HepG2 (cell line): ENCODE measurements around the gene PEX14. TPM values are rescaled to one million over a fixed set of nuclear protein-coding genes. Genes with fewer than 3 reads are reported as not detected.

Experiments used
- ATAC-seq: fragments of 200-7000 bp; cut with Tn5 transposase; 3 replicates; pipeline ENCODE4 v1.9.1; 2020; ENCODE audit warnings: mild to moderate bottlenecking, moderate library complexity
- BruUV-seq: library from RNA; stranded (reverse); fragments of 400-500 nt; replicated peaks from 2 replicates; lab custom pipeline; 2021; lab: Mats Ljungman, UMichigan
- CTCF ChIA-PET: fragments of 300-600 bp; formaldehyde crosslinking; extraction: SDS; loops from one replicate; lab custom pipeline; 2021; ENCODE audit warnings: low total read pairs, inconsistent platforms, low intra/inter-chr PET ratio; lab: Yijun Ruan, JAX
- POLR2A ChIA-PET: fragments of 350-600 bp; sonication (Branson Sonifier 250); formaldehyde crosslinking; loops from one replicate; lab custom pipeline; 2020; ENCODE audit warnings: antibody characterized with exemption, inconsistent platforms; lab: Yijun Ruan, JAX
- DNase-seq: peaks from one replicate; pipeline ENCODE4 v3.0.0-alpha.2; 2015; ENCODE audit warnings: low spot score
- FAIRE-seq: peaks from 3 replicates; lab custom pipeline; 2011; peaks lifted over from hg19 to GRCh38; lab: Jason Lieb, UNC
- H2AFZ ChIP-seq: one replicate; pipeline ENCODE4 v1.6.1; 2011; ENCODE audit warnings: low read length, inconsistent platforms
- H3K27ac ChIP-seq: fragments of 300-600 bp; 3 replicates; pipeline ENCODE4 v1.8.0; 2011; ENCODE audit warnings: mixed run types, mild to moderate bottlenecking, mixed read lengths, low read length, inconsistent platforms; ENCODE audit not compliant: insufficient read depth; ENCODE audit errors: extremely low read length
- H3K27me3 ChIP-seq, 2 experiments: fragments of 200-600 bp in 1 of 2; 2 replicates in 1 of 2; 3 replicates in 1 of 2; pipeline versions ENCODE4 v1.6.0 to v1.8.0; 2011; ENCODE audit warnings: low read length in 2 of 2, mild to moderate bottlenecking in 2 of 2, moderate library complexity in 2 of 2, inconsistent platforms in 1 of 2; ENCODE audit not compliant: insufficient read depth in 2 of 2, control insufficient read depth in 1 of 2
- H3K36me3 ChIP-seq, 2 experiments: fragments of 200-600 bp in 1 of 2; replicated peaks in 1 of 2; 2 replicates in 1 of 2; 3 replicates in 1 of 2; pipeline versions ENCODE4 v1.5.1 to v1.8.0; 2011; ENCODE audit warnings: low read length in 2 of 2, inconsistent platforms in 1 of 2; ENCODE audit not compliant: insufficient read depth in 2 of 2, control insufficient read depth in 1 of 2
- H3K4me1 ChIP-seq: 2 replicates; pipeline ENCODE4 v1.5.1; 2012; ENCODE audit warnings: low read length, inconsistent platforms; ENCODE audit not compliant: insufficient read depth
- H3K4me2 ChIP-seq: 2 replicates; pipeline ENCODE4 v1.6.0; 2011; ENCODE audit warnings: low read depth, low read length, inconsistent platforms
- H3K4me3 ChIP-seq, 3 experiments: fragments of 200-600 bp in 1 of 3; sonication (generic), shearing (Covaris generic) in 1 of 3; replicated peaks in 1 of 3; 2 replicates each; pipeline ENCODE4 v1.5.1; 2011 to 2016; ENCODE audit warnings: low read length in 3 of 3, inconsistent platforms in 2 of 3, low read depth in 2 of 3, mild to moderate bottlenecking in 2 of 3, control low read depth in 1 of 3, mixed read lengths in 1 of 3; ENCODE audit not compliant: insufficient read depth in 1 of 3
- H3K79me2 ChIP-seq: one replicate; pipeline ENCODE4 v1.6.1; 2011; ENCODE audit warnings: low read length, inconsistent platforms; ENCODE audit not compliant: insufficient read depth
- H3K9ac ChIP-seq: 2 replicates; pipeline ENCODE4 v1.6.0; 2011; ENCODE audit warnings: mild to moderate bottlenecking, low read depth, low read length, inconsistent platforms; ENCODE audit not compliant: insufficient read depth
- H3K9me3 ChIP-seq: 2 replicates; pipeline ENCODE4 v1.5.1; 2012; ENCODE audit warnings: mild to moderate bottlenecking, low read length
- H4K20me1 ChIP-seq: 2 replicates; pipeline ENCODE4 v1.6.0; 2011; ENCODE audit warnings: inconsistent platforms, mild to moderate bottlenecking, low read length, moderate library complexity; ENCODE audit not compliant: insufficient read depth
- MLX ChIP-seq: IDR thresholded peaks from 2 replicates; pipeline ENCODE4 v1.6.1; 2016
- PHB2 ChIP-seq: fragments of 450-650 bp; IDR thresholded peaks from 2 replicates; pipeline ENCODE4 v1.6.1; 2018; ENCODE audit not compliant: partially characterized antibody
- PPARG ChIP-seq: conservative IDR thresholded peaks from 2 replicates; pipeline ENCODE4 v1.6.1; 2016; ENCODE audit warnings: missing biosample characterization, missing genetic modification reagents
- SRSF4 ChIP-seq: fragments of 200-400 bp; formaldehyde crosslinking; IDR thresholded peaks from one replicate; pipeline ENCODE4 v1.6.1; 2018; ENCODE audit warnings: mild to moderate bottlenecking, low read depth, low read length, moderate library complexity; ENCODE audit not compliant: poor library complexity, severe bottlenecking
- U2AF2 ChIP-seq: fragments of 200-400 bp; formaldehyde crosslinking; IDR thresholded peaks from 2 replicates; pipeline ENCODE4 v1.6.1; 2017; ENCODE audit warnings: low read depth, mild to moderate bottlenecking, low read length
- ZUFSP ChIP-seq: sonication (generic); formaldehyde crosslinking; IDR thresholded peaks from 2 replicates; pipeline ENCODE4 v1.9.0; 2021; ENCODE audit warnings: missing genetic modification reagents, mild to moderate bottlenecking, borderline replicate concordance
- WGBS: methylation state at CpG from one replicate; pipeline ENCODE4 v1.1.6; 2017; ENCODE audit warnings: low lambda C conversion rate; 5-methylcytosine and 5-hydroxymethylcytosine counted together
- in situ Hi-C: cut with HindIII; loops from 2 replicates; pipeline ENCODE4 v1.10.0; 2017; ENCODE audit warnings: low pct_unique_long_range_greater_than_20kb; ENCODE audit not compliant: extremely low pct_ligation_motif_present
- intact Hi-C: fragments of 100-400 bp; cut with micrococcal nuclease; formaldehyde crosslinking; loops from one replicate; pipeline ENCODE4 v1.10.0; 2022; ENCODE audit not compliant: unreplicated experiment
- polyA plus RNA-seq, 8 experiments: library from polyadenylated mRNA; depleted of rRNA in 3 of 8; stranded (reverse) in 7 of 8; unstranded in 1 of 8; fragments of >200 nt; fragmentation: Illumina TruSeq in 4 of 8; extraction: Trizol in 4 of 8; gene quantifications; 2 replicates each; pipeline versions ENCODE4 v1.2.1 to v1.2.3, GENCODE V29; 2011 to 2016; ENCODE audit warnings: low read depth in 4 of 8, missing spikeins in 1 of 8, mixed read lengths in 1 of 8; ENCODE audit not compliant: insufficient read depth in 1 of 8
- total RNA-seq, 5 experiments: library from RNA; depleted of rRNA; stranded (reverse); fragments of >200 nt; fragmentation: Illumina TruSeq; extraction: Trizol; gene quantifications; 2 replicates each; pipeline ENCODE4 v1.2.3, GENCODE V29; 2016; ENCODE audit warnings: low read depth in 1 of 5
- TF ChIP-seq, protein P1 (sequence below): sonication (generic); formaldehyde crosslinking; IDR thresholded peaks from 2 replicates; pipeline ENCODE4 v1.4.0; 2020; ENCODE audit warnings: missing genetic modification reagents, borderline replicate concordance
- TF ChIP-seq, protein P2 (sequence below): IDR thresholded peaks from 2 replicates; pipeline ENCODE4 v1.6.1; 2016; ENCODE audit warnings: mild to moderate bottlenecking, missing biosample characterization, missing genetic modification reagents

The PEX14 gene
- total and polyA plus RNA-seq, 2 of the 13 experiments (the other 11 are each of a cell fraction or from before 2014, with no cell fraction given): 6.5 to 9.9 TPM

DNA sequence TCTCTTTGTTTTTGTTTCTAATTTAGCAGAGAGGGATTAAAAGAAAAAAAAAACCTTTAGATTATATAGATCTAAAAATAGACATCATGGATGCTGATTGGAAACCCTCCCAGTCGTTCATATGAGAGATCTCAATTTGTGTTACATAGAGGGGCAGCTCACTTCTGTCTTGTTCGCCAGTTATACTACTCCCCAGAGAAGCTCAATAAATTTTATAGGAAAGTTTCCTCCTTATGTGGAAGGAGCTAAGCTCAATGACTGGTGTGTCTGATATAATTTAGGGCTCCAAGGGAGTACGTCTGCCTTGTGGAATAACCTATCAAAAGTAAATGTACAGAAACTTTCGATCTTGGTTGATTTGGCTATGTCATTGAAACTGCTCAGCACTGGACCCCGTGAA, 117.6 kb downstream of the PEX14 start (continued):
- TF ChIP-seq, protein P1, sequence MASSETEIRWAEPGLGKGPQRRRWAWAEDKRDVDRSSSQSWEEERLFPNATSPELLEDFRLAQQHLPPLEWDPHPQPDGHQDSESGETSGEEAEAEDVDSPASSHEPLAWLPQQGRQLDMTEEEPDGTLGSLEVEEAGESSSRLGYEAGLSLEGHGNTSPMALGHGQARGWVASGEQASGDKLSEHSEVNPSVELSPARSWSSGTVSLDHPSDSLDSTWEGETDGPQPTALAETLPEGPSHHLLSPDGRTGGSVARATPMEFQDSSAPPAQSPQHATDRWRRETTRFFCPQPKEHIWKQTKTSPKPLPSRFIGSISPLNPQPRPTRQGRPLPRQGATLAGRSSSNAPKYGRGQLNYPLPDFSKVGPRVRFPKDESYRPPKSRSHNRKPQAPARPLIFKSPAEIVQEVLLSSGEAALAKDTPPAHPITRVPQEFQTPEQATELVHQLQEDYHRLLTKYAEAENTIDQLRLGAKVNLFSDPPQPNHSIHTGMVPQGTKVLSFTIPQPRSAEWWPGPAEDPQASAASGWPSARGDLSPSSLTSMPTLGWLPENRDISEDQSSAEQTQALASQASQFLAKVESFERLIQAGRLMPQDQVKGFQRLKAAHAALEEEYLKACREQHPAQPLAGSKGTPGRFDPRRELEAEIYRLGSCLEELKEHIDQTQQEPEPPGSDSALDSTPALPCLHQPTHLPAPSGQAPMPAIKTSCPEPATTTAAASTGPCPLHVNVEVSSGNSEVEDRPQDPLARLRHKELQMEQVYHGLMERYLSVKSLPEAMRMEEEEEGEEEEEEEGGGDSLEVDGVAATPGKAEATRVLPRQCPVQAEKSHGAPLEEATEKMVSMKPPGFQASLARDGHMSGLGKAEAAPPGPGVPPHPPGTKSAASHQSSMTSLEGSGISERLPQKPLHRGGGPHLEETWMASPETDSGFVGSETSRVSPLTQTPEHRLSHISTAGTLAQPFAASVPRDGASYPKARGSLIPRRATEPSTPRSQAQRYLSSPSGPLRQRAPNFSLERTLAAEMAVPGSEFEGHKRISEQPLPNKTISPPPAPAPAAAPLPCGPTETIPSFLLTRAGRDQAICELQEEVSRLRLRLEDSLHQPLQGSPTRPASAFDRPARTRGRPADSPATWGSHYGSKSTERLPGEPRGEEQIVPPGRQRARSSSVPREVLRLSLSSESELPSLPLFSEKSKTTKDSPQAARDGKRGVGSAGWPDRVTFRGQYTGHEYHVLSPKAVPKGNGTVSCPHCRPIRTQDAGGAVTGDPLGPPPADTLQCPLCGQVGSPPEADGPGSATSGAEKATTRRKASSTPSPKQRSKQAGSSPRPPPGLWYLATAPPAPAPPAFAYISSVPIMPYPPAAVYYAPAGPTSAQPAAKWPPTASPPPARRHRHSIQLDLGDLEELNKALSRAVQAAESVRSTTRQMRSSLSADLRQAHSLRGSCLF: no peak
- TF ChIP-seq MLX (CRISPR knock-in tag) (no peak), U2AF2 (no peak), ZUFSP (no peak)

GRCh38 chr1:10593750-10594149, 119.0 kb downstream of the PEX14 start:
- no peak overlapping the region for H3K4me2 ChIP-seq
- TF ChIP-seq, protein P2, sequence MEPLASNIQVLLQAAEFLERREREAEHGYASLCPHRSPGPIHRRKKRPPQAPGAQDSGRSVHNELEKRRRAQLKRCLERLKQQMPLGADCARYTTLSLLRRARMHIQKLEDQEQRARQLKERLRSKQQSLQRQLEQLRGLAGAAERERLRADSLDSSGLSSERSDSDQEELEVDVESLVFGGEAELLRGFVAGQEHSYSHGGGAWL: no peak
- TF ChIP-seq SRSF4 (no peak), PHB2 (no peak), PPARG (CRISPR knock-in tag) (no peak)
- TF ChIP-seq, all 625 proteins: peak for 0
- no peak overlapping the region for H2AFZ ChIP-seq
- H3K4me1 ChIP-seq: peaks cover 43% of the 10 kb centered on the region
- ATAC-seq (no peak), FAIRE-seq (no peak), DNase-seq (no peak)
- no peak overlapping the region for H3K27ac ChIP-seq
- POLR2A ChIA-PET: no interaction called here
- no peaks in the 10 kb centered on the region; a peak in 1 of 5 replicates for H3K36me3 ChIP-seq
- CTCF ChIA-PET: no interaction called here
- in situ Hi-C loops (no loop called here), intact Hi-C loops (loop anchor here (10.0 kb wide), 1 partner anchor 79 kb away; no protein-coding TSS in a partner anchor)
- H3K4me3 ChIP-seq: no peak overlapping the region
- H3K9me3 ChIP-seq: no peaks in the 10 kb centered on the region
- WGBS: 97% methylated on average over 11 of the region's 11 CpGs
- no peaks in the 10 kb centered on the region for H3K27me3 ChIP-seq
- no peak overlapping the region for H3K9ac ChIP-seq
- H4K20me1 ChIP-seq: no peaks in the 10 kb centered on the region
- no peaks in the 10 kb centered on the region for H3K79me2 ChIP-seq
- no TSS peak for BruUV-seq
